GM12891 (cell line): ENCODE results near the gene ENTPD1.

ENCODE experiments used
- DNase-seq: peaks from one replicate; pipeline ENCODE4 v3.0.0; 2011; ENCODE audit warnings: low spot score; ENCODE audit not compliant: insufficient read length
- FAIRE-seq: peaks from 2 replicates; lab custom pipeline; 2011; peaks lifted over from hg19 to GRCh38; lab: Jason Lieb, UNC
- PAX5 ChIP-seq: IDR thresholded peaks from 2 replicates; pipeline ENCODE4 v1.6.1; 2011; ENCODE audit warnings: low read length, moderate library complexity, mild to moderate bottlenecking; ENCODE audit not compliant: insufficient read depth, severe bottlenecking
- POLR2A ChIP-seq: IDR thresholded peaks from 2 replicates; pipeline ENCODE4 v1.6.1; 2011; ENCODE audit warnings: low read depth, low read length, control low read depth
- POLR2AphosphoS5 ChIP-seq: IDR thresholded peaks from 2 replicates; pipeline ENCODE4 v1.6.1; 2011; ENCODE audit warnings: low read depth, low read length, control low read depth
- POU2F2 ChIP-seq: IDR thresholded peaks from 2 replicates; pipeline ENCODE4 v1.6.1; 2011; ENCODE audit warnings: low read depth, mild to moderate bottlenecking, control low read depth, low read length, moderate library complexity
- SPI1 ChIP-seq: IDR thresholded peaks from 2 replicates; pipeline ENCODE4 v1.6.1; 2011; ENCODE audit warnings: low read depth, low read length, control low read depth
- TAF1 ChIP-seq: IDR thresholded peaks from 2 replicates; pipeline ENCODE4 v1.6.1; 2011; ENCODE audit warnings: low read depth, low read length, control low read depth

The ENTPD1 gene

GRCh38 chr10:95837356-95837776 is 81.4 kb downstream of the ENTPD1 start:
- FAIRE-seq (no peak), DNase-seq (no peak)
- peak; percentile 18; the same call in 1 of the 2 replicates for TF ChIP-seq POLR2A
- no peak for TF ChIP-seq TAF1
- TF ChIP-seq POLR2AphosphoS5 = peak; percentile 86

- FAIRE-seq (peak; percentile 99), DNase-seq (no peak)
- TF ChIP-seq POU2F2 (peak; percentile 96), PAX5 (peak; percentile 85), TAF1 (peak; percentile 47; the same call in 1 of the 2 replicates), POLR2AphosphoS5 (no peak), POLR2A (no peak; the same call in 1 of the 2 replicates), SPI1 (peak; percentile 86)
Measured at GRCh38 chr10:95837783-95838182, 81.8 kb downstream of the ENTPD1 start.

GRCh38 chr10:95840121-95840520 is 84.2 kb downstream of the ENTPD1 start:
- peak; percentile 66 for FAIRE-seq
- TF ChIP-seq TAF1 (no peak), POLR2A (no peak), POU2F2 (no peak), PAX5 (no peak), SPI1 (no peak), POLR2AphosphoS5 (no peak)
- no peak for DNase-seq

GRCh38 chr10:95840681-95841080 is 84.7 kb downstream of the ENTPD1 start:
- TF ChIP-seq POU2F2 = no peak
- TF ChIP-seq POLR2A = no peak
- no peak for TF ChIP-seq POLR2AphosphoS5
- TF ChIP-seq PAX5 = no peak
- TF ChIP-seq TAF1 = no peak
- TF ChIP-seq SPI1 = no peak
- DNase-seq (no peak), FAIRE-seq (no peak)

DNA sequence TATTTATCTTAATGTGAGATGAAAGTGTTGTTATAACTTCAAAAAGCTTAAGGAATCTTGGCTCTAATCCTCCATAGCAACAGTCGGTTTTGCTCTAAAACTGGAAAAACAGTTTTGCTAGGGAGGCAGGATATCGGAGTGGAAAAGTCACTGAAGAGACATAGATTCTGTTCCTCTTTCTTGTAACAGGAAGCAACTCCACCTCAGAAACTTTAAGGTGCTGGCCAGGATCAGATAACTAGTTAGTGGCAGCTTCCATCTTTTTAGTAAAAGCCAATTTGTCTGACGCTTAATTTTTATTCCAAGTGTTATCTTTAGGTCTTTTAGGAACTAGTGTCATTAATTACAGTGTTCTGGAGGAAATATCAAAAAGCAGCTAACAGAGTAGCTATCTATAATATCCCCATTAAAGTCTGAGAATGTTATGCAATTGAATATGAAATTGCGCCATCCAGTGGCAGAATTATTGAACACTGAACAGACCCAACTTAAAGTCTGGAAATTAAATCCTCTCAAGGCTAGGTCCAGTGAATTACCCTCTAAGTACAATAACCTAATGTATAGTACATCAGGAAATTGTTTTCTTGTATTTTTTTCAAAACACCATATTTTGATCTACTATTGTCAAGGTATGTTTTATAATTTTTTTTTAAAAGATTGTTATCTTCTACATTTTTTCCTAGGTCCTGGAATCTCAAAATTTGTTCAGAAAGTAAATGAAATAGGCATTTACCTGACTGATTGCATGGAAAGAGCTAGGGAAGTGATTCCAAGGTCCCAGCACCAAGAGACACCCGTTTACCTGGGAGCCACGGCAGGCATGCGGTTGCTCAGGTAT is 85.9 kb downstream of the ENTPD1 start:
- TF ChIP-seq POLR2AphosphoS5 (no peak; the same call in 1 of the 2 replicates), POU2F2 (no peak), SPI1 (peak; percentile 96), PAX5 (no peak)
- DNase-seq = no peak
- FAIRE-seq = peak; percentile 67

GRCh38 chr10:95845411-95845810 is 89.4 kb downstream of the ENTPD1 start:
- DNase-seq (no peak), FAIRE-seq (peak; percentile 55)
- TF ChIP-seq POU2F2 = no peak
- TF ChIP-seq PAX5 = no peak
- no peak for TF ChIP-seq TAF1
- TF ChIP-seq SPI1 = no peak
- no peak for TF ChIP-seq POLR2AphosphoS5
- no peak for TF ChIP-seq POLR2A

- TF ChIP-seq POLR2A (no peak), POU2F2 (no peak), TAF1 (no peak), PAX5 (no peak), SPI1 (no peak), POLR2AphosphoS5 (no peak)
- DNase-seq (no peak), FAIRE-seq (no peak)
Measured at GRCh38 chr10:95847007-95847406, 91.0 kb downstream of the ENTPD1 start.

- TF ChIP-seq POLR2AphosphoS5 (no peak), TAF1 (no peak), PAX5 (no peak), POU2F2 (no peak), POLR2A (no peak), SPI1 (no peak)
- FAIRE-seq = no peak
- no peak for DNase-seq
Measured at GRCh38 chr10:95848841-95849240, 92.9 kb downstream of the ENTPD1 start.

DNA sequence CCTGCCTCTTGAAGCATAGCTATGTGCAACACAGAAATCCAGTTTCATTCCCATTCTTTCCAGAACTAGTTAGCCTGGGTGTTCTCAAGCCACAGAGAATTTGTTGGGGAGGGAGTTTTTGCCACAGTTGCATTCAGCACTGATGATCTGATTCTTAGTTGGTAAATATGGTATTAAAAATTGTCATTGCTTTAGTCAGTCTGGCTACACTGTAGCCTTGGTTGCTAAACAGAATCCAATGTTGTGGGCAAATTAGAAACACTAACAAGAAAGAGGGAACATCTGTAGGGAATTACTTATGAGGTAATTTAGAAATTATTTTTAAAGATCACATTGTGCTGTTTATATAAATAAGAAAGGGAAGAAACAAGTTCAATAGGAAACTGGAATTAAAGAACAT is 94.8 kb downstream of the ENTPD1 start:
- DNase-seq (no peak), FAIRE-seq (no peak)
- no peak for TF ChIP-seq PAX5
- TF ChIP-seq SPI1 = no peak
